Hematopoietic multipotent progenitor cell treated with erythropoietin and hydrocortisone succinate and interleukin-3 and kit ligand, for 15 days (in vitro differentiated cells): ENCODE results near the gene ZNF674.
"Not testable (repeated sequence)": the region's sequence is repeated elsewhere in the genome, so short reads cannot be mapped to it uniquely, and the experiment has no call there.

ENCODE experiments used
- DNase-seq: peaks from one replicate; pipeline ENCODE4 v3.0.0-alpha.2; 2015; ENCODE audit warnings: low spot score

ZNF674 gene

GRCh38 chrX:46463682-46464081 is 81.5 kb downstream of the ZNF674 start:
- DNase-seq, result no peak

DNA sequence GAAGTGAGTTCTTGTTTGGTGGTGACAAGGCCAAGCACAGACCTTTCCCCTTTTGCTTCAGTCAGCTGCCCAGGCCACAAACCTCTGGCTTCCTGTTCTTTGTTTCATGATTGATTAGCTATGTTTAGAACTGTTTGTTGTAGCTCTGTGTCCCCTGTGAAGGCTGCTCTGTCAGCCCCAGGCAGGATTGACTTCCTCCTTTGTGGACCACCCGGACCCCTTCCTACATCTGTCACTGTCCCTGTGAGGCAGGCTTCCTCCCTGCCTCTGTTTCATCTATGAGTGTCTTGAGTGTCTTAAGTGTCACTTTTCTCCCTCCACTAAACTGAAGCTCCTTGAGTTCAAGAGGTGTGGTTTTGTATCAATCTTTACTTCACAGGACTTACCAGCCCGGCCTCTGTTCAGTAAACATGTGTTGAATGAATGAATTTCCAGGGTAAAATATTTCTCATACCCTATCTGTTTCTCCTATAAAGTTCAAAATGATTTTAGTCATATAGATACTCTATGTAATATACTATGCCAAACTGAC is 83.5 kb downstream of the ZNF674 start:
- no peak for DNase-seq

DNA sequence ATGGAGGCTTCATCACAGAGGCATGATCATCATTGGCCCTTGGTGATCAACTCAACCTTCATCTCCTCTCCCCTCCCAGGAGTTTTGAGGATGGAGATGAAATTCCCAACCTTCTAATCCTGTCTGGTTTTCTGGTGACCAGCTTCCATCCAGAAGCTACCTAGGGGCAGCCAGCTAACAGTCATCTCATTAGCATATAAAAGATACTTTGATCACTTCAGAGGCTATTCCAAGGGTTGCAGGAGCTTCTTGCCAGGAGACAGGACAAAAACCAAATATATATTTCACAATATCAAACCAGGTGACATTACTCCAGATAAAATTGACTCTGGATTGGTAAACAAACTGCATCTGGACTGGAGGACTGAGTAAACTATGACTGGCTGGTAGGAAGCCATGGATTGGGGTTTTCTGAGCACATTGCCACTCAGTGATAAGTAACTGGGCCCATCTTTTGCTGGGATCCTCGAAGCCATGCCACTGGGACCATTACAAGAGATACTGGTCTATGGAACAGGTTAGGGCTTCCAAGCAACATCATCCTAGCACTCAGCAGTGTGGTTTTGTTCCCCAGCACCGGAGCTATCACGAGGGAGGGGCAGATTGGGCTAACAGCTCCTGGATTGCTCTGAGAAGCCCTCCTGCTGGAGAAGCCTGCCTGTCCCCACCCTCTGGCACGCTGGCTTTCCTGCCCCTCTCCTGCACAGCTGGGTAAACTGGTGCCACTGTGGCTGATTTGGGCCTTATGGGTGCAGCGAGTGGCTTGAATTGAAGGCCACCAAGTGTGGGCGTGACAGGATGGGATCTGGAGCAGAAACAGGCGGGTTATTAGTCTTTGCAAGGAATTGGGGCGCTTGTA is 84.2 kb downstream of the ZNF674 start:
- DNase-seq, result not testable (repeated sequence)

DNA sequence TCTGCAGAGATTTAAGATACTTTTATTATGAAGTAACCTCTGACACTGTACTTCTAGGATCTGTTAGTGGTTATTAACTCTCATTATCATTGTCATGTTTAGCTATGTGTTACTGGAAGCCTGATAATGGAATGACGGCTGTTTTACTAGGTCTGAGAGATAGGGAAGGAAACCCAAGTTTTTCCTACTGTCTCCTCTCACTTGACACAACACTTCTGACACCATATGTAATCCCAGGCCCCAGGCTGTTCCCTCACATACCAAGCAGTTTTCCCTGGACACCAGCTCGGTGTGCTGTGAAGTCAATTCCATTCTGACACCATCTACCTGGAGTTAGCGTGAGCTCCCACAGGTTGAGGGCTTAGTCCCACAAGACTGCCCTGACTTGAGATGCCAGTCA is 85.6 kb downstream of the ZNF674 start:
- no peak for DNase-seq

- no peak for DNase-seq
Measured at GRCh38 chrX:46456125-46456922, 88.9 kb downstream of the ZNF674 start.
